DMS53 (cell line): ENCODE measurements around the gene CKAP4.

Experiments
- DNase-seq: peaks from one replicate; lab custom pipeline; 2025; lab: John Stamatoyannopoulos, UW

CKAP4 gene

GRCh38 chr12:106197906-106198623 is 49.8 kb downstream of the CKAP4 start:
- no peak for DNase-seq

GRCh38 chr12:106195621-106196027 is 52.2 kb downstream of the CKAP4 start:
- no peak for DNase-seq

- no peak for DNase-seq
These were observed 53.5 kb downstream of the CKAP4 start for GRCh38 chr12:106194351-106194750.

GRCh38 chr12:106193394-106194215 is 54.2 kb downstream of the CKAP4 start:
- no peak for DNase-seq

- DNase-seq = no peak
These were observed 55.0 kb downstream of the CKAP4 start for GRCh38 chr12:106192659-106193393.

GRCh38 chr12:106190581-106190980 is 57.2 kb downstream of the CKAP4 start:
- DNase-seq = peak; percentile 31

- no peak for DNase-seq
These were observed 58.5 kb downstream of the CKAP4 start for GRCh38 chr12:106189341-106189740.

- DNase-seq = no peak
These were observed 59.6 kb downstream of the CKAP4 start for GRCh38 chr12:106188256-106188655.
